K562 (cell line): Measurements from ENCODE around the gene XPR1. TPM values are rescaled to one million over a fixed set of nuclear protein-coding genes. Genes with fewer than 3 reads are reported as not detected.
"Not testable (repeated sequence)": the region's sequence is repeated elsewhere in the genome, so short reads cannot be mapped to it uniquely, and the experiment has no call there.

Source experiments
- ATAC-seq: fragments of 200-7000 bp; cut with Tn5 transposase; 3 replicates; pipeline ENCODE4 v1.9.1; 2020; ENCODE audit warnings: moderate library complexity
- BruUV-seq: library from RNA; stranded (reverse); fragments of 400-500 nt; replicated peaks from 2 replicates; lab custom pipeline; 2021; lab: Mats Ljungman, UMichigan
- CTCF ChIA-PET: fragments of 300-600 bp; formaldehyde crosslinking; extraction: SDS; loops from one replicate; lab custom pipeline; 2021; ENCODE audit warnings: low intra/inter-chr PET ratio; lab: Yijun Ruan, JAX
- POLR2A ChIA-PET: fragments of 300-600, 350-650 bp; sonication (Branson Sonifier 250); formaldehyde crosslinking; extraction: SDS; loops from one replicate; lab custom pipeline; 2021; ENCODE audit warnings: antibody characterized with exemption, inconsistent platforms; lab: Yijun Ruan, JAX
- DNase-seq, 4 experiments: peaks; one replicate each; pipeline versions ENCODE4 v3.0.0 to v3.0.0-alpha.2; 2011 to 2018; ENCODE audit warnings: low spot score in 3 of 4, mixed read lengths in 3 of 4; ENCODE audit errors: extremely low read depth in 1 of 4
- FAIRE-seq: peaks from 2 replicates; lab custom pipeline; 2011; peaks lifted over from hg19 to GRCh38; lab: Jason Lieb, UNC
- H2AFZ ChIP-seq: 2 replicates; pipeline ENCODE4 v1.6.0; 2011; ENCODE audit warnings: low read depth, low read length, control low read depth, inconsistent platforms
- H3K27ac ChIP-seq: fragments of 200-600 bp; 3 replicates; pipeline ENCODE4 v1.8.0; 2011; ENCODE audit warnings: low read depth, mild to moderate bottlenecking, control low read depth, inconsistent platforms, low read length, moderate library complexity, mixed read lengths; ENCODE audit errors: extremely low read depth
- H3K27me3 ChIP-seq, 2 experiments: fragments of 300-600 bp in 1 of 2; 2 replicates in 1 of 2; 3 replicates in 1 of 2; pipeline versions ENCODE4 v1.6.0 to v1.8.0; 2011; ENCODE audit warnings: inconsistent platforms in 2 of 2, low read length in 2 of 2, mild to moderate bottlenecking in 1 of 2, mixed read lengths in 1 of 2, moderate library complexity in 1 of 2; ENCODE audit not compliant: control insufficient read depth in 2 of 2, insufficient read depth in 2 of 2
- H3K36me3 ChIP-seq: fragments of 300-600 bp; 3 replicates; pipeline ENCODE4 v1.8.0; 2011; ENCODE audit warnings: mild to moderate bottlenecking, low read length, inconsistent platforms; ENCODE audit not compliant: control insufficient read depth, insufficient read depth
- H3K4me1 ChIP-seq, 2 experiments: fragments of 200-600 bp in 1 of 2; replicated peaks in 1 of 2; 2 replicates in 1 of 2; 3 replicates in 1 of 2; pipeline versions ENCODE4 v1.5.1 to v1.8.0; 2011; ENCODE audit warnings: inconsistent platforms in 2 of 2, low read length in 2 of 2, mild to moderate bottlenecking in 1 of 2, mixed read lengths in 1 of 2, moderate library complexity in 1 of 2; ENCODE audit not compliant: control insufficient read depth in 2 of 2, insufficient read depth in 2 of 2
- H3K4me2 ChIP-seq: 2 replicates; pipeline ENCODE4 v1.6.1; 2011; ENCODE audit warnings: low read length, control low read depth, inconsistent platforms, mixed read lengths; ENCODE audit not compliant: insufficient read depth
- H3K4me3 ChIP-seq: fragments of 200-600 bp; sonication (generic), shearing (Covaris generic); 2 replicates; pipeline ENCODE4 v1.5.1; 2016; ENCODE audit warnings: control low read depth, inconsistent platforms
- H3K79me2 ChIP-seq: fragments of 200-600 bp; 3 replicates; pipeline ENCODE4 v1.8.0; 2011; ENCODE audit warnings: low read length, inconsistent platforms; ENCODE audit not compliant: control insufficient read depth, insufficient read depth
- H3K9ac ChIP-seq, 2 experiments: 2 replicates each; pipeline versions ENCODE4 v1.6.0 to v1.6.1; 2011; ENCODE audit warnings: low read depth in 2 of 2, low read length in 2 of 2, control low read depth in 1 of 2, inconsistent platforms in 1 of 2, mild to moderate bottlenecking in 1 of 2, mixed read lengths in 1 of 2; ENCODE audit not compliant: insufficient read depth in 1 of 2
- H3K9me1 ChIP-seq: one replicate; pipeline ENCODE4 v1.6.0; 2011; ENCODE audit warnings: inconsistent platforms, mild to moderate bottlenecking, low read length, moderate library complexity; ENCODE audit not compliant: control insufficient read depth, insufficient read depth
- H3K9me3 ChIP-seq: replicated peaks from 2 replicates; pipeline ENCODE4 v1.5.1; 2011; ENCODE audit warnings: low read depth, low read length, inconsistent platforms; ENCODE audit not compliant: control insufficient read depth, insufficient read depth
- H4K20me1 ChIP-seq: replicated peaks from 2 replicates; pipeline ENCODE4 v1.6.1; 2011; ENCODE audit warnings: low read length, inconsistent platforms, mixed read lengths; ENCODE audit not compliant: control insufficient read depth, insufficient read depth
- ATF1 ChIP-seq, 2 experiments: fragments of 450-650 bp in 1 of 2; IDR thresholded peaks; 2 replicates each; pipeline ENCODE4 v1.6.1; 2016; ENCODE audit warnings: missing compliant biosample characterization in 1 of 2, missing genetic modification characterization in 1 of 2
- CBX3 ChIP-seq, 2 experiments: IDR thresholded peaks; 1 replicate in 1 of 2; 2 replicates in 1 of 2; pipeline ENCODE4 v1.6.1; 2012; ENCODE audit warnings: inconsistent platforms in 2 of 2, low read length in 2 of 2, borderline replicate concordance in 1 of 2, control low read depth in 1 of 2
- IRF1 ChIP-seq: sonication (generic); formaldehyde crosslinking; IDR thresholded peaks from 2 replicates; pipeline ENCODE4 v1.8.0; 2022; ENCODE audit warnings: missing genetic modification reagents, mild to moderate bottlenecking, borderline replicate concordance
- TRIM28 ChIP-seq: fragments of 450-650 bp; IDR thresholded peaks from 2 replicates; pipeline ENCODE4 v1.6.1; 2017
- TSC22D4 ChIP-seq: fragments of 450-650 bp; IDR thresholded peaks from 2 replicates; pipeline ENCODE4 v1.6.1; 2016; ENCODE audit warnings: missing genetic modification characterization, missing biosample characterization, control low read depth
- WGBS: fragments of 100-300 bp; shearing (Covaris generic); methylation state at CpG from one replicate; pipeline ENCODE4 v1.1.6; 2016; ENCODE audit warnings: low coverage, mixed read lengths; ENCODE audit not compliant: insufficient coverage; ENCODE audit errors: missing lambda C conversion rate; 5-methylcytosine and 5-hydroxymethylcytosine counted together
- in situ Hi-C: fragments of 300-500 bp; cut with MboI; formaldehyde crosslinking; loops from 4 replicates; pipeline ENCODE4 v1.15.0; 2018; ENCODE audit warnings: inconsistent platforms, mixed read lengths
- intact Hi-C: fragments of 100-400 bp; cut with micrococcal nuclease; formaldehyde crosslinking; loops from 2 replicates; pipeline ENCODE4 v1.14.2; 2022
- polyA plus RNA-seq, 8 experiments: library from polyadenylated mRNA; depleted of rRNA in 4 of 8; stranded (reverse) in 5 of 8; unstranded in 3 of 8; fragments of >200 nt; fragmentation: Nextera tagmentation in 2 of 8; fragmentation: Illumina TruSeq in 1 of 8; extraction: Ambion mirVana in 2 of 8; extraction: Trizol in 1 of 8; gene quantifications; 2 replicates each; pipeline versions ENCODE4 v1.2.1 to v1.2.3, GENCODE V29; 2011 to 2014; ENCODE audit warnings: inconsistent platforms in 1 of 8, missing spikeins in 1 of 8
- total RNA-seq, 7 experiments: library from RNA; depleted of rRNA in 6 of 7; stranded (reverse); fragments of >200 nt in 6 of 7; fragmentation: Illumina TruSeq in 2 of 7; extraction: Trizol in 2 of 7; gene quantifications; 2 replicates each; pipeline versions ENCODE4 v1.2.1 to v1.2.3, GENCODE V29; 2011 to 2021; ENCODE audit warnings: low replicate concordance in 1 of 7
- TF ChIP-seq, protein P1 (sequence below), 2 experiments: fragments of 450-650 bp in 1 of 2; sonication (generic) in 1 of 2; formaldehyde crosslinking; conservative IDR thresholded peaks; 2 replicates each; pipeline versions ENCODE4 v1.4.0 to v1.8.1; 2020 to 2022; ENCODE audit warnings: mild to moderate bottlenecking in 1 of 2, missing genetic modification reagents in 1 of 2
- TF ChIP-seq, protein P2 (sequence below): fragments of 450-650 bp; IDR thresholded peaks from 2 replicates; pipeline ENCODE4 v1.6.1; 2018; ENCODE audit warnings: mild to moderate bottlenecking, low read depth; ENCODE audit not compliant: partially characterized antibody

Gene XPR1
- total and polyA plus RNA-seq, 9 of the 15 experiments (the other 6 are each of a cell fraction or from before 2014, with no cell fraction given): 3.0 to 66.2 (median 38.6) TPM

- TF ChIP-seq, protein P1, sequence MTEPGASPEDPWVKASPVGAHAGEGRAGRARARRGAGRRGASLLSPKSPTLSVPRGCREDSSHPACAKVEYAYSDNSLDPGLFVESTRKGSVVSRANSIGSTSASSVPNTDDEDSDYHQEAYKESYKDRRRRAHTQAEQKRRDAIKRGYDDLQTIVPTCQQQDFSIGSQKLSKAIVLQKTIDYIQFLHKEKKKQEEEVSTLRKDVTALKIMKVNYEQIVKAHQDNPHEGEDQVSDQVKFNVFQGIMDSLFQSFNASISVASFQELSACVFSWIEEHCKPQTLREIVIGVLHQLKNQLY (CRISPR knock-in tag; conservative IDR thresholded peaks at IDR 0.05): no peak
- TF ChIP-seq IRF1 (CRISPR knock-in tag) (no peak), TSC22D4 (tag) (no peak), ATF1 (CRISPR knock-in tag; IDR thresholded peaks at IDR 0.05) (no peak), ATF1 (tag; IDR thresholded peaks at IDR 0.05) (no peak)
- TF ChIP-seq, all 486 proteins: peak for 2
Observed at GRCh38 chr1:180698580-180698979, 66.8 kb downstream of the XPR1 start (continued).

GRCh38 chr1:180702376-180702775, 70.6 kb downstream of the XPR1 start:
- FAIRE-seq, H3K36me3 ChIP-seq, intact Hi-C loops, H2AFZ ChIP-seq, H3K4me2 ChIP-seq, in situ Hi-C loops, H3K27me3 ChIP-seq, BruUV-seq, H3K4me1 ChIP-seq, ATAC-seq, H4K20me1 ChIP-seq, H3K9me1 ChIP-seq, H3K9ac ChIP-seq, CTCF ChIA-PET, H3K9me3 ChIP-seq, H3K4me3 ChIP-seq, H3K27ac ChIP-seq, DNase-seq: not testable (repeated sequence)
- peak; percentile 87 for TF ChIP-seq TRIM28
- TF ChIP-seq, protein P2, sequence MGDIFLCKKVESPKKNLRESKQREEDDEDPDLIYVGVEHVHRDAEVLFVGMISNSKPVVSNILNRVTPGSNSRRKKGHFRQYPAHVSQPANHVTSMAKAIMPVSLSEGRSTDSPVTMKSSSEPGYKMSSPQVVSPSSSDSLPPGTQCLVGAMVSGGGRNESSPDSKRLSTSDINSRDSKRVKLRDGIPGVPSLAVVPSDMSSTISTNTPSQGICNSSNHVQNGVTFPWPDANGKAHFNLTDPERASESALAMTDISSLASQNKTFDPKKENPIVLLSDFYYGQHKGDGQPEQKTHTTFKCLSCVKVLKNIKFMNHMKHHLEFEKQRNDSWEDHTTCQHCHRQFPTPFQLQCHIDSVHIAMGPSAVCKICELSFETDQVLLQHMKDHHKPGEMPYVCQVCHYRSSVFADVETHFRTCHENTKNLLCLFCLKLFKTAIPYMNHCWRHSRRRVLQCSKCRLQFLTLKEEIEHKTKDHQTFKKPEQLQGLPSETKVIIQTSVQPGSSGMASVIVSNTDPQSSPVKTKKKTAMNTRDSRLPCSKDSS: peak; percentile 49
- peak in 1 of 2 experiments; percentile 64; a peak in 1 of 3 replicates for TF ChIP-seq CBX3 (IDR thresholded peaks at IDR 0.05; ENCODE audit: borderline replicate concordance in 1 of 2, low read length in 2 of 2)
- POLR2A ChIA-PET: interaction anchor here (0.6 to 1.3 kb wide), 3 partner anchors 8 to 21 kb away, joined by 3 to 6 read pairs (median 3); no protein-coding TSS in a partner anchor
- peaks cover 57% of the 10 kb centered on the region for H3K79me2 ChIP-seq
- WGBS: 63% methylated on average over 2 of the region's 2 CpGs
